Measurements from ENCODE around the gene OCA2.

OCA2 gene

DNA sequence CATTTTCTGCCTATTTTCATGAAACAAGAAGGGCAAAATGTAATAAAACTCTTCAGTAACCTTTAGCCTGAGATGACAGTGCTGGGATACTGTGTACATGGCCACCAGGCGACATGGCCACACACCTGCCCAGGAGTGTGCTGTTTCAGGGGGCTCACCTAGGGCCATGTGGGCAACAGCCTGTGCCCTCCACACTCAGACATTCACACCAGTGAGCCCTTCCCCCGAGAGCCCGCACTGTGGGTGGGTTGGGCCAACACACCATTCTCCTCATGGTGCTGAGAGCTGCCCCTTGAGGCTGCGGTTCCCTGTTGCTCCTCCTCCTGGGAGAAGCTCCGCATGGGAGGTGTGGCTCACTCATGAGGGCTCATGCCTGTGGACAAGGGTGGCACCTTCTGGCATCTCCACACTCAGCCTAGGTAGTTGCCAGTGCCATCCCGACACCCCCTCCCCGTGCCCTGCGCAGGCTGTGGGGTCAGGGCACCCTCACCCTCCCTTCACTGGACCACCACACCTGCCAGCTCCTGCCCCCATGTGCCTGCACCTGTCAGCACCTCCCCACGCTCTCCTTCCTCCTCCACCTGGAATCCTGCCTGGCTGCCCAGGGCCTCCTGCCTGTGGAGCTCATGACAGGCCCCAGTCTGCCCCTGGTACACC, 19.7 kb downstream of the OCA2 start:
- TF ChIP-seq CTCF (IDR thresholded peaks at IDR 0.05; ENCODE audit: borderline replicate concordance, insufficient read depth, low read depth, low read length): no peak

DNA sequence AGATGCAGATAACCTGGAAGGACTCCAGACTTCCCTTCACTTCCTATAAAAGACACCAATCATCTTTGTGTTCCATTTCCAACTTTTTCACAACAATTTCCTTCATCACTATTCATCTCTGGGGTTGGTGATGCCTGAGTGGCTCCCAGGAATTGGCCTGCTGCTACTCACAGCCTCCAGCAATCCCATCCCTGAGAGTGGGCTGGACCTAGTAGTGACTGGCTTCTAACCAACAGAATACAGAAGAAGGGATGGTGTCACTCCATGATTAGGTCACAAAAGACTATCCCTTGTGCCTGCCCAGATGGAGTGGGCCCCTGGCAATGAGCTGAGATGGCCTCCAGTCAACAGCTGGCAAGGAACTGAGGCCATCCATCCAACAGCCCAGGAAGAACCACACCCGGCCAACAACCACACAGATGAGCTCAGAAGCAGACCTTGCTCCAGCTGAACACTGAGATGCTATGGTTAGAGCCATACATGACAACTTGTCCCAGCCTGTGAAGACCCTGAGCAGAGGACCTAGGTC, 20.9 kb downstream of the OCA2 start:
- TF ChIP-seq CTCF (IDR thresholded peaks at IDR 0.05; ENCODE audit: borderline replicate concordance, insufficient read depth, low read depth, low read length): no peak
- no peak overlapping the region for H3K4me3 ChIP-seq (ENCODE audit: low read depth, low read length)

More for the DNA sequence above, 19.7 kb downstream of the OCA2 start:
- H3K4me3 ChIP-seq (ENCODE audit: low read depth, low read length): no peak overlapping the region

GRCh38 chr15:28075573-28075972, 23.5 kb downstream of the OCA2 start:
- no peak overlapping the region for H3K4me3 ChIP-seq (ENCODE audit: low read depth, low read length)
- TF ChIP-seq CTCF (IDR thresholded peaks at IDR 0.05; ENCODE audit: borderline replicate concordance, insufficient read depth, low read depth, low read length): no peak

- H3K4me3 ChIP-seq (ENCODE audit: low read depth, low read length): no peak overlapping the region
- no peak for TF ChIP-seq CTCF (IDR thresholded peaks at IDR 0.05; ENCODE audit: borderline replicate concordance, insufficient read depth, low read depth, low read length)
These were observed 30.2 kb downstream of the OCA2 start for GRCh38 chr15:28068930-28069329.

- no peak overlapping the region for H3K4me3 ChIP-seq (ENCODE audit: low read depth, low read length)
- no peak for TF ChIP-seq CTCF (IDR thresholded peaks at IDR 0.05; ENCODE audit: borderline replicate concordance, insufficient read depth, low read depth, low read length)
These were observed 32.9 kb downstream of the OCA2 start for GRCh38 chr15:28066231-28066630.

- no peak overlapping the region for H3K4me3 ChIP-seq (ENCODE audit: low read depth, low read length)
- no peak for TF ChIP-seq CTCF (IDR thresholded peaks at IDR 0.05; ENCODE audit: borderline replicate concordance, insufficient read depth, low read depth, low read length)
These were observed 39.1 kb downstream of the OCA2 start for GRCh38 chr15:28060005-28060404.

DNA sequence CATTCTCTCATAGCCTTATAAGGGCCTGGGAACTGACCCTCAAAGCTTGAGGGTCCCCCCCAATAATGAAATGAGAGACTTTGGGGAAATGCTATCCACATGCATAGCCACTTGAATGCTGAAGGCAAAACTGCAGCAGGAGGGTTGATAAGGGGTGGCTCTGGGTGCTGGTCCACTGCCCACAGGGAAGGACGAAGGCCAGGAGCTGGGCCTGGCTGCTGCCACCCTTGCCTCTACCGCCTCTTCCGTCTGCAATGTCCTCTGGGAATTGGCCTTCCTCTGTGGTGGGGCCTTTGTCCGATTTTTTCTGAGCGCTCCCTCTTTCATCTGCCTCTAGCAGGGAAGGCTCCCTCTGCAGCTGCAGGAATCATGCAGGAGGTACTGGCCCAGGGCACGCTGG, 41.0 kb downstream of the OCA2 start:
- no peak for TF ChIP-seq CTCF (IDR thresholded peaks at IDR 0.05; ENCODE audit: borderline replicate concordance, insufficient read depth, low read depth, low read length)
- H3K4me3 ChIP-seq (ENCODE audit: low read depth, low read length): no peak overlapping the region
